Pancreas (tissue), 10 donors: ENCODE measurements around the gene TM4SF1. TPM values are rescaled to one million over a fixed set of nuclear protein-coding genes. Genes with fewer than 3 reads are reported as not detected.

Experiments
- ATAC-seq, 4 donors: fragments of 200-7000 bp; cut with Tn5 transposase; one replicate each; pipeline versions ENCODE4 v1.8.0 to v1.9.1; 2020; ENCODE audit warnings: mild to moderate bottlenecking in 4 of 4, moderate library complexity in 4 of 4
- DNase-seq, 6 donors: peaks; one replicate each; pipeline ENCODE4 v3.0.0-alpha.2; 2020
- FAIRE-seq: peaks from 2 replicates; lab custom pipeline; 2012; peaks lifted over from hg19 to GRCh38; lab: Jason Lieb, UNC
- H3K27ac ChIP-seq, 4 donors: fragments of 200-600 bp; sonication (generic); 1 replicate in 3 of 4; 2 replicates in 1 of 4; pipeline versions ENCODE4 v1.5.0 to v1.8.0; 2020
- H3K27me3 ChIP-seq, 4 donors: fragments of 200-600 bp; one replicate each; pipeline ENCODE4 v1.8.0; 2021
- H3K36me3 ChIP-seq, 3 donors: fragments of 200-600 bp; sonication (generic) in 1 of 3; one replicate each; pipeline versions ENCODE4 v1.5.0 to v1.8.0; 2020 to 2021
- H3K4me1 ChIP-seq, 3 donors: fragments of 200-600 bp; one replicate each; pipeline ENCODE4 v1.8.0; 2021
- H3K4me3 ChIP-seq, 4 donors: fragments of 200-600 bp; sonication (generic) in 2 of 4; one replicate each; pipeline versions ENCODE4 v1.5.0 to v1.8.0; 2020 to 2021
- H3K9me3 ChIP-seq, 4 donors: fragments of 200-600 bp; one replicate each; pipeline ENCODE4 v1.8.0; 2021
- CTCF ChIP-seq, 4 donors: fragments of 200-600 bp; sonication (generic) in 3 of 4; IDR thresholded peaks; one replicate each; pipeline versions ENCODE4 v1.5.0 to v1.8.0; 2021; ENCODE audit warnings: antibody characterized with exemption in 4 of 4
- WGBS, 2 donors: extraction: QIAGEN DNeasy Blood & Tissue Kit; methylation state at CpG; one replicate each; pipeline ENCODE4 v1.1.7; 2013; 5-methylcytosine and 5-hydroxymethylcytosine counted together
- intact Hi-C, 3 donors: fragments of 100-400 bp; cut with DNase I; formaldehyde crosslinking; loops; one replicate each; pipeline versions ENCODE4 v1.11.1 to v1.14.2; 2022
- polyA plus RNA-seq, 2 donors: library from polyadenylated mRNA; stranded (reverse); fragments of 200-250 nt; gene quantifications; one replicate each; pipeline ENCODE4 v1.2.3, GENCODE V29; 2013
- total RNA-seq, 6 donors: library from RNA; stranded (reverse); fragmentation: NEBNext Ultra II Directional in 4 of 6; extraction: Animal tissue kit (Norgen Biotek cat#: 25700) in 4 of 6; gene quantifications; one replicate each; pipeline versions ENCODE4 v1.2.1 to v1.2.4, GENCODE V29; 2021 to 2023
- donor health status: healthy with polysubstance abuse.
- donor health status: DM: no; HTN: no; CAD: no; lungs with moderate emphysema.
- donor health status: DM: no; HTN: no; CAD: no.
- donor health status: control.
- donor health status: control.
- donor health status: Bipolar disorder and iron deficiency.
- donor health status: DM: yes; HTN: yes; CAD: no.
- donor health status: DM: no; HTN: no; CAD: no.
- donor health status: DM: no; HTN: no; CAD: no.
- donor health status: DM: yes; HTN: yes; CAD: no.

TM4SF1 gene
- total and polyA plus RNA-seq, 8 donors, result 53.7 to 226 (median 98.4) TPM

GRCh38 chr3:149411583-149411982, 34.1 kb upstream of the TM4SF1 start:
- ATAC-seq, result no peak
- no peak for FAIRE-seq
- no peaks in the 10 kb centered on the region for H3K9me3 ChIP-seq
- peaks cover 15 to 27% (median 26%) of the 10 kb centered on the region in 3 donors for H3K4me1 ChIP-seq
- H3K36me3 ChIP-seq, result no peaks in the 10 kb centered on the region
- H3K4me3 ChIP-seq, result no peak overlapping the region
- no peak for DNase-seq
- H3K27ac ChIP-seq, result no peak overlapping the region
- no peak for TF ChIP-seq CTCF (IDR thresholded peaks at IDR 0.05)
- no peaks in the 10 kb centered on the region for H3K27me3 ChIP-seq
- 36 to 46% methylated on average over 1 of the region's 1 CpG for WGBS, 2 donors
- intact Hi-C loops, result no loop called here

- DNase-seq, result no peak
- 52 to 59% methylated on average over 2 of the region's 2 CpGs for whole genome bisulfite sequencing, 2 donors
- peaks cover 17 to 41% (median 28%) of the 10 kb centered on the region in 3 donors for H3K4me1 ChIP-seq
- TF ChIP-seq CTCF (IDR thresholded peaks at IDR 0.05), result no peak
- no peaks in the 10 kb centered on the region for H3K27me3 ChIP-seq
- intact Hi-C loops, result no loop called here
- no peaks in the 10 kb centered on the region for H3K36me3 ChIP-seq
- H3K27ac ChIP-seq, result peak overlapping the region in 2 of 4 donors; percentile 79 to 86
- no peak for FAIRE-seq
- H3K9me3 ChIP-seq, result no peaks in the 10 kb centered on the region
- ATAC-seq, result no peak
- no peak overlapping the region for H3K4me3 ChIP-seq
These were observed 31.9 kb upstream of the TM4SF1 start for GRCh38 chr3:149409351-149409750.

DNA sequence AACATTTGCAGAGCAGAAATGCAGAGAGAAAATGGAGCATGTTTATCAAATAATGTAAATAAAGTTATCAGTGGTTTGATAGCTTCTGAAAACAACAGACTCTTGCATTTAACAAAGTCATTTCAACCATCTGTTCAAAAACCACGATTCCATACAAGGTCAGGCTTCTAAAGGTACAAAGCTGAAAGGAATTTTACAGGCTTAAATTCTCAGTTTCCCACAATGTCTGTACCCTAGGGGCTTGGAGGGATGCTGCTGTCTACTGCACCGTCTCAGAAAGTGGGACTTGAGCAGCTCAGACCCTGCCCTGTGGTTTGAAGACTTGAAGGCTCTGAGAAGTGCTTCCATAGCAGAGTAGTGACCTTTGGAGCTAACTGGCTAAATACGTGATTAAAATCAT, 30.4 kb upstream of the TM4SF1 start:
- FAIRE-seq, result peak; percentile 37
- no peak overlapping the region for H3K4me3 ChIP-seq
- no peaks in the 10 kb centered on the region for H3K9me3 ChIP-seq
- no peak for TF ChIP-seq CTCF (IDR thresholded peaks at IDR 0.05)
- peaks cover 20 to 51% (median 40%) of the 10 kb centered on the region in 3 donors for H3K4me1 ChIP-seq
- peak overlapping the region; percentile 63 to 86 (median 74) for H3K27ac ChIP-seq
- DNase-seq, result peak in 1 of 6 donors; percentile 15
- ATAC-seq, result peak; percentile 85 to 93 (median 87)
- no peaks in the 10 kb centered on the region for H3K36me3 ChIP-seq
- WGBS, 2 donors, result 10 to 12% methylated on average over 3 of the region's 3 CpGs
- intact Hi-C loops, result no loop called here
- no peaks in the 10 kb centered on the region for H3K27me3 ChIP-seq

- DNase-seq (no peak), ATAC-seq (no peak), FAIRE-seq (no peak)
- H3K9me3 ChIP-seq, result no peaks in the 10 kb centered on the region
- no peaks in the 10 kb centered on the region for H3K27me3 ChIP-seq
- intact Hi-C loops, result no loop called here
- no peaks in the 10 kb centered on the region for H3K36me3 ChIP-seq
- H3K27ac ChIP-seq, result peak overlapping the region in 2 of 4 donors; percentile 79 to 86
- no peak overlapping the region for H3K4me3 ChIP-seq
- WGBS, 2 donors, result 95% methylated on average over 2 of the region's 2 CpGs
- TF ChIP-seq CTCF (IDR thresholded peaks at IDR 0.05), result no peak
- peaks cover 20 to 60% (median 45%) of the 10 kb centered on the region in 3 donors for H3K4me1 ChIP-seq
These were observed 28.8 kb upstream of the TM4SF1 start for GRCh38 chr3:149406244-149406752.

DNA sequence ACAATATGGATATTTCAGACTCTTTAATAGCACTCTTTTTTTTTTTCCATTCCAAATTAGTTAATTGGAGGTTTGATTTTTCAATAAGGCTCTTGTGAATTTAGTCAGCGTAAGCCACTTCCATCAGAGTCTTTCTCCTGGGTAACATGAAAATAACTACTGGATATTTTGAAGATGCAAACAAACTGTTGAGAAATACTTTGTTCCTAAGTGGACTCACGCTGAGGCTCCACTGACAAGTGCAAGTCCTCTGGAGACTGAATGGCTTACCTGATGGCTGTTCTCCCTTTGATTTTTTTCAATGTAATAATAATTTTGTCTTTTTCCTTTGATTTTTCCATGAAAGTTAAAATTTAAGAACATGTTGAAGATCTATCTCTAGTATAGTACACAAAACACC, 26.0 kb upstream of the TM4SF1 start:
- Histone ChIP-seq H3K27me3 (no peaks in the 10 kb centered on the region), H3K36me3 (no peaks in the 10 kb centered on the region), H3K4me3 (no peak overlapping the region), H3K9me3 (no peaks in the 10 kb centered on the region), H3K27ac (peak overlapping the region in 2 of 4 donors; percentile 87 to 89), H3K4me1 (peaks cover 17 to 61% (median 55%) of the 10 kb centered on the region in 3 donors)
- DNase-seq (no peak), FAIRE-seq (no peak), ATAC-seq (no peak)
- intact Hi-C loops, result no loop called here
- 93 to 100% methylated on average over 2 of the region's 2 CpGs for WGBS, 2 donors
- TF ChIP-seq CTCF (IDR thresholded peaks at IDR 0.05), result no peak
